DMS114 treated with DMSO at 0.1 percent for 48 hours (cell line): ENCODE results near the gene RUFY2.

Experiments
- DNase-seq: peaks from one replicate; lab custom pipeline; 2025; ENCODE audit not compliant: unreplicated experiment; lab: John Stamatoyannopoulos, UW

The RUFY2 gene

GRCh38 chr10:68364101-68364886 is 42.8 kb downstream of the RUFY2 start:
- no peak for DNase-seq

GRCh38 chr10:68362590-68362989 is 44.5 kb downstream of the RUFY2 start:
- no peak for DNase-seq

GRCh38 chr10:68359189-68359588 is 47.9 kb downstream of the RUFY2 start:
- no peak for DNase-seq

- DNase-seq = no peak
These were observed 53.5 kb downstream of the RUFY2 start for GRCh38 chr10:68353537-68353936.

GRCh38 chr10:68348265-68348741 is 58.8 kb downstream of the RUFY2 start:
- peak; percentile 50 for DNase-seq

GRCh38 chr10:68346774-68347173 is 60.3 kb downstream of the RUFY2 start:
- no peak for DNase-seq

- DNase-seq = no peak
These were observed 61.5 kb downstream of the RUFY2 start for GRCh38 chr10:68345621-68346020.

GRCh38 chr10:68342909-68343516 is 64.1 kb downstream of the RUFY2 start:
- DNase-seq = no peak

- DNase-seq = no peak
These were observed 66.6 kb downstream of the RUFY2 start for GRCh38 chr10:68340358-68341080.

- DNase-seq = no peak
These were observed 70.2 kb downstream of the RUFY2 start for GRCh38 chr10:68336754-68337351.

GRCh38 chr10:68334672-68335467 is 72.2 kb downstream of the RUFY2 start:
- no peak for DNase-seq

GRCh38 chr10:68333440-68334431 is 73.3 kb downstream of the RUFY2 start:
- peak; percentile 49 for DNase-seq

- no peak for DNase-seq
These were observed 74.0 kb downstream of the RUFY2 start for GRCh38 chr10:68333058-68333395.

GRCh38 chr10:68332259-68333057 is 74.6 kb downstream of the RUFY2 start, which contains the start of gene PBLD:
Gene PBLD (minus strand): TSS chr10:68332928. CDS start chr10:68306844, 26,084 bp downstream.
- peak; percentile 77 for DNase-seq

- peak; percentile 95 for DNase-seq
These were observed 75.4 kb downstream of the RUFY2 start, which contains the start of gene HNRNPH3 for GRCh38 chr10:68331455-68332258. Gene HNRNPH3 (plus strand): TSS chr10:68332064. CDS start chr10:68337222, 5,158 bp downstream.

- no peak for DNase-seq
These were observed 76.1 kb downstream of the RUFY2 start for GRCh38 chr10:68330852-68331454.

- DNase-seq = no peak
These were observed 77.6 kb downstream of the RUFY2 start for GRCh38 chr10:68329506-68329861.
